ENCODE results near the gene PDCD6IP.
"Not testable (repeated sequence)": the region's sequence is repeated elsewhere in the genome, so short reads cannot be mapped to it uniquely, and the experiment has no call there.

The PDCD6IP gene

DNA sequence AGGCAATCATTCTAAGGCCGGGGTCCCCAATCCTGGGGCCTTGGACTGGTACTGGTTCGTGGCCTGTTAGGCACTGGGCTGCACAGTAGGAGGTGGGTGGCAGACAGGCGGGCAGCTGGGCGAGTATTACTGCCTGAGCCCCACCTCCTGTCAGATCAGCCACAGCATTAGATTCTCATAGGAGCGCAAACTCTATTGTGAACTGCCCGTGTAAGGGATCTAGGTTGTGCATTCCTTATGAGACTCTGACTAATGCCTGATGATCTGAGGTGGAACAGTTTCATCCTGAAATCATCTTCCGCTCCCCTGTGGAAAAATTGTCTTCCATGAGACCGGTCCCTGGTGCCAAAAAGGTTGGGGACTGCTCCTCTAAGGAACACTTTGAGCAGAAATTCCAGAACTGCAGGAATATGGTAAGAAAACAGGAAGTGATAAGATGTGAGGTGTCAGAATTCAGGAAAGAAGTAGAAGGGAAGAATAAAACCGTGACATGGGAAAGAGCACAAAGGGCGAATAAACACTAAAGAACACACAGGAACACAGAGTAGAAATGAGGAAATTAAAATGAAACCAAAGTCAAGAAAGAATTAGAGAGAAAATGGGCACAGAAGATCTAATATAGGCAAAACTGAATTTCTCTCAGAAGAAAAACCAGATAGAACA lies 57.6 kb downstream of the PDCD6IP start:
- DNase-seq: no peak

DNA sequence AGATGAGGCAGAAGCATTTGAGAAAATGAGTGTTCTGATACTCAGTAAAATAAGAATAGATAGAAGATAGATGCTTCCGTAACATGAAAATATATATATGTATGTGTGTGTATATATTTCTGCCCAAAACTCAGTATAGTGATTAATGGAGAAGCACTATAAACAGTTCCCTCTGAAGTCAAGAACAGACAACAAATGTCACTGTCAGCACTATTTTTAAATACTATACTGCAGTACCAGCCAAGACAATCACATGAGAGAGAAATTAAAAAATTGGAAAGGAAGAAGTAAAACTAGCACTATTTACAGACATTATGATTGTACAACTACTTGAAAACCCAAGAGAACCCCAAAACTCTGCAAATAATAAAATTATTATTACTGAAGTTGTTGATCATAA lies 59.3 kb downstream of the PDCD6IP start:
- not testable (repeated sequence) for DNase-seq

DNA sequence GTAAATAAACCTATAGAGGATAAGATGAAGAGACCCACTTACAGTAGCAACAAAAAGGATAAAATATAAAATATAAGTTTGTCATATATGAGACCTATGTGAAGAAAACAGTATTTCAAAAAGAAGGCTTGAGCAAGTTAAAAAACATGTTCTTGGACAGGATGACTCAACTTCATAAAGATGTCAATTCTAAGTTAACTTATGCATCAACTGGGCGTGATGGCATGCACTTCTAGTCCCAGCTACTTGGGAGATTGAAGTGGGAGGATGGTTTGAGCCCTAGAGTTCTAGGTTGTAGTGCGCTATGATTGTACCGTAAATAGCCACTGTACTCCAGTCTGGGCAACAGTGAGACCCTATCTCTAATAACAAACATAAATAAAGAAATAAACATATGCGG lies 59.7 kb downstream of the PDCD6IP start:
- no peak for DNase-seq

DNA sequence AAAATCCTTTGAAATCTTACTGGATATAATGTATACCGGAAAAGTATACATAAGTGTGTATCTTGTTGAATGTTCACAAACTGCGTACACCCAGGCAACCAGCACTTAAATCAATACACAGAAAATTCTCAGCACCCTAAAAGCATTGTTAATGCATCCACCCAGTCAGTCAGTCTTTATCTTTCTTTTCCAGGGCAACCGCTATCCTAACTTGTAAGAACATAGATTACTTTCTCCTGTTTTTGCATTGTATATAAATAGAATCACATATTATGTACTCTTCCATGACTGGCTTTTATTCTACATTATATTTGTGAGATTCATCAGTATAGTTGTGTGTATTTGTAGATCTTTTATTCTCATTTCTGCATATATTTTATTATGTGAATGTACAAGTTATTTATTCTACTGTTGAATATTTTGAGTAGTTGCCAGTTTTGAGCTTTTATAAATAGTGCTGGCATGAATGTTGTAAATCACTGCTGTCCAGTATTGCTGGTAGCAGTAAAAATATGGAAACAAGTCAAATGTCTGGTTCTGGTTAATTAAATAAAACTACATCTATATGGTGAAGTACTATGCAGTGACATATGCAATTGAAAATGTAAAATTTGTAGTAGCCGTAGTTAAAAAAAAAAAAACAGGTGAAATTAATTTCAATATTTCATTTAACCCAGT lies 62.1 kb downstream of the PDCD6IP start:
- DNase-seq: no peak

DNA sequence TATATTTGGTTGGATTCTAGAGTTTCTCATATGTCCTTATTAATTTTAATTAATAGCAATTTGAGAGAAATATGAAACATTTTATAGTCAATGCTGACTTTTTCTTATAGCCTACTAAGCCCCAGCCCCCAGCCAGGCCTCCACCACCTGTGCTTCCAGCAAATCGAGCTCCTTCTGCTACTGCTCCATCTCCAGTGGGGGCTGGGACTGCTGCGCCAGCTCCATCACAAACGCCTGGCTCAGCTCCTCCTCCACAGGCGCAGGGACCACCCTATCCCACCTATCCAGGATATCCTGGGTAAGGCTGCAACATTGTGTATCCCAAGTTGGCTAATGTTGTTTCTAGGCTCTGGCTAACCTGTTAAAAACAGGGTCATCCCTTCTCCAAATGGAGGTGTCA lies 66.7 kb downstream of the PDCD6IP start:
- DNase-seq: no peak

DNA sequence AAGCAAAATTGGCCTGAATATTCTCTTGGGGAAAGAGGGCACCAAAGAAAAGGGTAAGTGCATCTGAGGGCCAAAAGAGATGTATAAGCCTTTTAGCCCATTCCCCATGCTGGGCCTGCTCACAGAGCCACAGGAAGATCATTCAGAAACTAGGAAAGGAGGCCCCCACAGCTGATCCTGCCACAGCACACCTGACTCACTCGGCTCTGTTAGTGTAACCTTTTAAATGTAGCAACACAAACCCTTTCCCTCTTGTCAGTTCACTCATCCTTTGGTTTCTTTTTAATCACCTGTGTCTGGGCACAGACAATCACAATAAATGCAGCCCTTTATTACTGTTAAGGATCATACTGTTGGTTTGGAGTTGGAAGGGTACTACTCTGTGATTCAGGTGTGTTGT lies 69.9 kb downstream of the PDCD6IP start:
- no peak for DNase-seq

DNA sequence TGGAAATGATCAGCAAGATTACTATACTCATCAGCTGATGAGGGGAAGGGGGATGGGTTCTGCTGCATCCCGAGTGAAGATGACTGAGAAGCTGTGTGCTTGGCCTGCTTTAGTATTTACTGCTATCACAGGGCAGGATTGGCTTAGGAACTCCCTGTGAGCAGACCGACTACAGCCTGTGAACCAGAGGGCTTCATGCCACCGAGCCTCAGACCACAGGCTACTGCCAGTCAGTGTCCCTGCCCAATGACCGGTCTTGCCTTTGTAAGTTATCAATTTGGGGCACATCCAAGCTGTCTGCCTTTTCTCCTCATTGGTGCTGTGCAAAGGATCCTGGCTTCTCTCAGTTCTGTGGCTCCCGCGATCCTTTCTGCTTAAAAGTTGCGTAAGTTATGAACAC lies 71.5 kb downstream of the PDCD6IP start:
- no peak for DNase-seq

DNA sequence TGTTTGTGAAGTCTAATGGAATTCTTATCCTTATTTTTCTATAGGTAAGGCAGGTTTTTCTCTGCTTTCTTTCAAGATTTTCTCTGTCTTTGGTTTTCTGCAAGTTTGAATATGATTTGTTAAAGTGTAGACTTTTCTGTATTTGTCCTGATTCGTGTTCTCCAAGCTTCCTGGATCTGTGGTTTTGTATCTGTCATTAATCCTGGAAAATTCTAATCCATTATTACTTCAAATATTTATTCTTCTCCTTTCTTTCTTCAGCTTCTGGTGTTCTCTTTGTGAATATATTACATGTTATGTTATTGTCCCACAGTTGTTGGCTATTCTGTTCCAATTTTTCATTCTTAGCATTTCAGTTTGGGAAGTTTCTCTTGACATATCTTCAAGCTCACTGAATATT lies 76.4 kb downstream of the PDCD6IP start:
- no peak for DNase-seq

DNA sequence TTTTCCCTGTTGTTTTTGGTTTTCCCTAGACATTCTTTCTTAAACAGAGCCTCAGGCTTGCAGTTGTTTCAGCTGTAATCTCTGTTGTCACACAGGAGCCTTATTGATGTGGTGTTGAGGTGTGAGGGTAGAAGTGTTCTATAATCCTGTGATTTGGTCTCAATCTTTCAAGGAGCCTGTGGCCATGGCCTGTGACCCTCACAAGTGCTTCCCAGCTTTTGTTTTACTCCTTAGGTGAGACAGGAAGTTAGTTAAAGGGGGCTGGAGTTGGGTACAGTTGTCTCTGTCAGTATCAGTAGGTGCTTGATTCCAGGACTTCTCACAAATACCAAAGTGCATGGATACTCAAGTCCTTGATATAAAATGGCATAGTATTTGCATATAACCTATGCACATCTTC lies 77.2 kb downstream of the PDCD6IP start:
- DNase-seq: no peak

DNA sequence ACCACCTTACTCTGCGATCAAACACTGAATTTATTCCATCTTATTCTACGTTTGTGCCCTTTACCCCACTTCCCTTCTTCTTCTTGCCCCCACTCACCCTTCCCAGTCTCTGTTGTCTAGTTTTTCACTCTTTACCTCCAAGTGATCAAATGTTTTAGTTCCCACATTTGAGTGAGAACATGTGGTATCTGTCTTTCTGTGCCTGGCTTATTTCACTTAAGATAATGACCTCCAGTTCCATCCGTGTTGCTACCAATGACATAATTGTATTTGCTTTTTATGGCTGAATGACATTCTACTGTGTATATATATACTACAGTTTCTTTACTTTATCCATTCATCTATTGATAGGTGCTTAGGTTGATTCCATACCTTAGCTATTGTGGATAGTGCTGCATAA lies 78.8 kb downstream of the PDCD6IP start:
- no peak for DNase-seq

DNA sequence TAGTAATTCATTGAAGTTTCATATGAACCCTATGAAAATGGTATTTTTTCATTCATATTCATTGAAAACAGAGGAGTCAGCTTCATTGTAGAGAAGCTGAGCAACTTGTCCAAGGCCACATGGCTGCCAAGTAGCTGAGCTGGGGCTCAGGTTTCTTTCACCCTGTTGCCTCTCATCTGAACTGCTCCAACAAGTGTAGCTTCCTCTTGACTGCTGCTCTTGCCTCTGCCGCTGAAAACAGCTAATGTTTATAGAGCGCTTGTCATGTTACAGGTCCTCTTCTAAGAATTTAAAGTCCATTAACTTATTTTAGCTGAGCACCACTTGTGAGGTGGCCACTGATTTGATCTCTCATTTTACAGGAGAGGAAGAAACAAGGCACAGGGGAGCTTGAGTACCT lies 81.1 kb downstream of the PDCD6IP start:
- DNase-seq: no peak

DNA sequence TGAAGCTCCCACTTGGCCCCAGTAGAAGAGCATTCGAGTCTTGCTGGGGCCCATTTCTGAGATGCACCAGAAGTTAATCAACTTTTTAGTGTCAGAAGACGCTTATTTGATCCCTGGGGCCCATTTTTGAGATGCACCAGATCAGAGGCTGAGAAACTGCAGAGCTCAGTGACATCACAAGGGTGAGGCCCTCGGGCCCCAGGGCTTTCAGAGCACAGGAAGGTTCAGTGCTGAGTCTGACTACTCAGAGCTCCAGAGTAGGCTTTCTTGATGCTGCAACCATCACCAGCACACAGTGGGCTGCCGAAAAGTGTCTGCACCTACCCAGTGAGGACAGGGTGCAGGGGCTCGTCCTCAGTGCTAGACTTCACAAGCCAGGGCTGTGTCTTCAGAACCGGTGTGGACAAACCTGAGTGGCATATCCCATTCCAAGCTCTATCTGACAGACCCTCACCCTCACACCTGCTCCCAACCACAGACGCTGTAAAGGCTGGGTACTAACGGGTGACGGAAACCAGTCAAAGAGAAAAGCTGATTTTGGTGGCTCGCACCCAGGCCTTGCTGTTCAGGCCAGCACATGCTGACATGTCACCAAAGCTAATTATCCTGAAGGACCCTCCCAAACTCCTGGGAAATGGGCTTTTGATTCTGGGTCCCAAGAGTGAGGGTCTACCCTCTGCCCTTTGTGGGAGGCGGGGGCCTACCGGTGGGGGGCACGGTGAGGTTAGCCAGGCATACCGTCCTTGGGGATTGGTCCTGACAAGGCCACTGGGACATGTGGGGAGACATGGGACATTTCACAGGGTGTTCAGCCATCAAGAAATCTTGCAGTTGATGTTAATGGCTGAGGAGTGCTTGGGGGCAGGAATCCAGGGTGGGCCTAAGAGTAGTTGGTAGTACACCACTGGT lies 83.0 kb downstream of the PDCD6IP start:
- no peak for DNase-seq

DNA sequence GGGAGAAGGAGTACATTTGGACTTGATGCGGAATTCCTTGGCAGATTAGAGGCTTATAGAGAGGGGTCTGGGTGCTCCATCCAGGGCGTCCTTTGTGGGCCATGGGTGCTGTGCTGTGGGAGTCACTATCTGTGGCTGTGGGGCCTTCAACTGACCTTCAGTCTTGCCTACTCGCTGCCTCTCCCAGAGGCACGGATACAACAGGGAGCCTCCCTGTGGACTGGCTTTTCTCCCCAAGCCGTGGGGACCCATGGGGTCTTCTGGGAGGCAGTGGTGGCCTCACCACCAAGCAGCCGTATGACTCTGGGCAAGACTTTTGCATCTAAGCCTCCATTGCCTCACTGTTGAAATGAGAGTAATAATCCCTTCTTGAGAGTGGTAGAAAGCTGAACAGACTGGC lies 83.9 kb downstream of the PDCD6IP start:
- DNase-seq: no peak

DNA sequence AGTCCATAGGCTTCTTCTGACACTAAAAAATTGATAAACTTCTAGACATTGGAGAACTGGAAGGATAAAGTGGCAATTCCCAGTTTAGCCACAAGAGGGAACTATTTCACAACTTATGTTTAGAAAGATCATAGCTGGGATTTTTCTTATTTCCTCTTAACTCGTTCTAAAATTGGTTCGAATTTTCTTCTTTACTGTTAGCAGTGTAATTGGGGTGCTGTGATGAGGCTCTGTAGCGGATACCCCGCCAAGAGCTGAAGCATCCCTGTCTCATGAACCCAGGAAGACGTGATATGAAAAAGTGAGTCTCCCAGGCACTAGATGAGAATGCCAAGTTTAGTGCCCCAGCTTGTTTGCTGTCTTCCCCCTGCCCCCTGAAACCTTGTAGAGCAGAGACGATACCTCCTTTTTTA lies 85.1 kb downstream of the PDCD6IP start:
- DNase-seq: peak; percentile 27

DNA sequence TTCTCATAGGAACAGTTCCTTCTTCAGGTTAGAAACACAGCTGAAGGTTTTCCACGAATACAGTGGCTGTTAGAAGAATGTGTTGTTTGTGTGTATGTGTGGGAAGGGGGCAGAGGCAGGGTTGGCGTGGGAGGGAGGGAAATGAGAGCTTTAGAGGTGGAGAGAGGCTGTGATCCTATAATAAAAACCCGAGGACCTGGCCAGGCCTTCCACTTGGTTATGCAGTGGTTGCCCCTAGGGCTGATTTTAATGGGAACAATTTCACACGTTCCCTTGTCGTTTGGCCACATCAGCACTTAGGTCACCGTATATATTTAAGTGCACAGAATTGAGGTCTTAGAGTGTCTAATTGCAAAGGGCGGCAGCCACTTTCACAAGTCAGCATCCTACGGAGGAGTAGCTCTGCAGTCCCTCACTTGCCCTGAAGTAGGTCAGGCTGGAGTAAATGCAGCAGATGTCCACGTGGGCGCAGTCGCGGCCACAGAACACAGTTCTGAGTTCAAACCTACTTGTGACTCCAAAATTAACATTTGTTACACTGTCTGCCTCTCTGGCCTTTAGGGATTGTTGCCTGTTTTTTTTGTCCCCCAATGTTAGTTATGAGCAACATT lies 85.6 kb downstream of the PDCD6IP start:
- peak; percentile 17 for DNase-seq

DNA sequence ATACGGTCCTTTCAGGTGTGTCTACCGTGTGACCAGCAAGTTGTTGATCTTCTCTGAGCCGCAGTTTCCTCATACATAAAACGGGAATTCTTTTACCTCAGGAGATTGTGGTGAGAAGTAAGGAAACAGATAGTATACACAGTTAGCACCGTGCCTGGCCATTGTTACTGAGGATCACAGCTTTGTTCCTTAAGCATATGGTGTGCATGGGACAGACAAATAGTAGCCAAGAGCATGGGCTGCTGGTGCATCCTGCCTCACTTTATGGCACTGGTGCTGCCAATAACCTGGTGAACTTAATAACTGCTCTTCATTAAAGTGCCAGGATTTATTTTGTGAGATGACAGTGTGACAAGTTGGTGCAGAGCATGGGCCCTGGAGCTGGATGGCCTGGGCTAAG lies 86.3 kb downstream of the PDCD6IP start:
- no peak for DNase-seq

DNA sequence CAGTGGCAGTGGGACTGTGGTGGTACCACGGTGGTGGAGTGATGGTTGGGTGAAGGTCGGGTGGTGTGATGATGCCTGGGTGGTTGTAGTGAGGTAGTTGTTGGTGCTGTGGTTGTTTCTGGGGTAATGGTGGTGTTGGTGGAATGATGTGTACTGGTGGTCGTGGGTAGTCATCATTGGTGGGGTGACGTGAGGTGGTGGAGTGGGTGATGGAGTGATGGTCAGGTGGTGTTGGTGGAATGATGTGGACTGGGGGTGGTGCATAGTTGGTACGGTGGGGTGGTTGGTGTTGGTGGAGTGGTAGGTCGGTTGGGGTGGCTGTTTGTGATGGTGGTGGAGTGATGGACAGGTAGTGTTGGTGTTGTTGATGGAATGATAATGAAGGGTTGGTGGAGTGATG lies 87.1 kb downstream of the PDCD6IP start:
- DNase-seq: no peak

DNA sequence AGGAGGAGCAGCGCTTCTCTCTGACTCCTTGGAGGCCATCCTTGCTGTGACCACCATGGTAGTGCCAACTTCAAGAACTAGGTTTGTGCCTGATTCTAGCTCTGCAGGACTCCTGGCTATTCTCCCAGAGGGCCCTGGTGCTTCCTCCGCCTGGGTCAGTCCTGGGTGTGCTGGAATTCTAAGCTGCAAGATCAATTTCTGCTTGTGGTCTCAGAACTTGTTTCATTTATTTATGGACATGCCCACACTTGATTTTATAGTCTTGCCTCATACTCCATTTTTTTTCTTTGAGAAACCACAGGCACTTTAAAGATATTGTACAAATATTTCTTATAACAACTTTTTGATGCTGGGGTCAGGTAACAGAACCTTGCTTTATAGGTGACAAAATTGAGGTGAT lies 87.6 kb downstream of the PDCD6IP start:
- DNase-seq: no peak

DNA sequence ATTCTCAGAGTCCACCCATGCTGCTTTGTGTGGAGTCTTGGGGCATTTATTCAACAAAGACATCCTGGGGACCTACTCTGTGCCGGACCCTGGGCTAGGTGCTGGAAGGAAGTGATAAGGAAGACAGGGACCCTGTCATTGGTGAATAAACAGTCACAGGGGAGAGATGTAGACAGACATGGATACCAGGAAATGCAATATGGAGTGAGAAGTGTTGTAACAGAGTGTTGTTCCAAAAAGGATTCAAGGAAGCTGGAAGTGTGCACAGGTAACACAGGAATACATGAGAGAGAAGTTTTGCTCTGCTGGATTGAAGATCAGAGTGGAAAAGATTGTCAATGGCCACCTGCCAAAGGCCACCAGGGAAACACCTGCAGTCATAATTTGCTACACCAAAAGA lies 89.0 kb downstream of the PDCD6IP start:
- no peak for DNase-seq

DNA sequence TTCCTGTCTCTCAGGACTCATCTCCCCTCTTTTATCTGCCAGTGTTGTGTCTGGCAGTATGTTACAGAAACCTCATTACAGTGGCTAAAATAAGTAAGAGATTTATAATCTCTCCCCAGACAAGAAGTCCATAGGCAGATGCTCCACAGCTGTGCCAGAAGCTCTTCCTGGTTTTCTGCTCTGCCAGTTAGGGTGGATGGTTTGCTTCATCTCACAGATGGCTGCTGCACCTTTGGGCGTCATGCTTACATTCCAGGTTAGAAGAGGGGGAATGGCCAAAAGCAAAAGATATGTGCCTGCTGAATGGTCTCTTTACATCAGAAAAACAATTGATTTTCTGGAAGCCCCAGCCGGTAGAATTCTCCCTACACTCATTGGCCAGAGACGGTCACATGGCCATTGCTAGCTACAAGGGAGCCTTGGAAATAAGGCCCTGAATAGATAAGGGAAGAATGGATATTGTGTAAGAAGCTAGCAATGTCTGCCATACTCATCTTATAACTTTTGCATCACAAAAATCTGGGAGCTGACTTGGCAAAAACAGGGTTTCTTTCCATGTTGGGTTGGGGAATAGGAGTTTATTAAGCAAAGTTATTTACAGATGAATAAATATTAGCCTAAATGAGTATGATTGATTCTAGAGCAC lies 91.1 kb downstream of the PDCD6IP start:
- no peak for DNase-seq

DNA sequence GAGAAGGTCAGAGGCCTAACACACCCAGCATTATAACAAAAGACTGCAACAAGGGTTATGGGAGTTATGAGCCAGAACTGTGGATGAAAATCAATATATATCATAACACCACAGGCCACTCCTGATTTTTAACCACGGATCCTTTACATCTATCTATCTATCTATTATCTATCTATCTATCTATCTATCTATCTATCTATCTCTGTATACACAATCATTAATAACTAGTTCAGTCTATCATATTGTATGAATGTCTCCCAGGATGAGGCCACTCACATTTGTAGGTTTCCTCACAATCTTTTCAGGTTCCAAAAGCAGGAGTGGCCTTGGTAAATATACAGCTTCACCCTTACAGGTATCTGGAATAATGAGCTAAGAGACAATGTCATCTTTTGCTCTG lies 94.2 kb downstream of the PDCD6IP start:
- DNase-seq: no peak

DNA sequence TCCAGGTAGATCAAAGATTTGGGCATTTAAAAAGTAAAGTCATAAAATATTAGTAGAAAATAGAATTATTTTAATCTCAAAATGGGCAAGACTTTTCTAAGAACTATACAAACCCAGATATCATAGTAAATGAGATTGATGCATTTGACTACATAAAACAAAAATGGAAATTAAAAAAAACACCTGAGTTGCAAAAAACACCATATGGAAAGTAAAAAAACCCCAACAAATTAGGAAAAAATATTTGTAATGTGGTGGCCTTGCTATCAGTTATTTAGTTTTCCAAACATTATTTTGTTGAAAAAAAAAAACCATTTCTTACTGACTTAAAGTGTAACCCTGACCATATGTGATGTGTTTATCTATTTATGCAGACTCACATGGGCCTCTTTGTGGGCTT lies 97.2 kb downstream of the PDCD6IP start:
- DNase-seq: no peak

DNA sequence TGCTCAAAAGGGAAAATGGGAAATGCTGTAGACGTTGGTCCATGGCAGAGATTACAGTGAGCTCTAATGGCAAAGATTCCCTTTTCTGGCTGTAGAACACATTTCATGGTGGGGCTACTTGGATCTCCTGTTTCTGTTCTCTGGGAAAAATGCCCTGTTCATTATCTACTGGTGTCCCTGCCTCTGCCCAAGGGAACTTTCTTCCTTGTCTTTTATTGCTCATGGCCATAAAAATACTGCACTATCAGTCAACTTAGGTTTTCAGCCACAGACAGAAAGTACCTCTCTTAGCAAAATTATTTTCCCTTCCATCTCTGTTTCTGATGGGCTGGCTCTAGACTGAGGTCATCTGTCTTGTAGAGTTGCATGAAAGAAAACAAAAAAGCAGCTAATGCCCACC lies 98.9 kb downstream of the PDCD6IP start:
- no peak for DNase-seq

Data from MV-4-11 (cell line).